Measurements from ENCODE around the gene CBFA2T2.
"Not testable (repeated sequence)": the region's sequence is repeated elsewhere in the genome, so short reads cannot be mapped to it uniquely, and the experiment has no call there.

CBFA2T2 gene

DNA sequence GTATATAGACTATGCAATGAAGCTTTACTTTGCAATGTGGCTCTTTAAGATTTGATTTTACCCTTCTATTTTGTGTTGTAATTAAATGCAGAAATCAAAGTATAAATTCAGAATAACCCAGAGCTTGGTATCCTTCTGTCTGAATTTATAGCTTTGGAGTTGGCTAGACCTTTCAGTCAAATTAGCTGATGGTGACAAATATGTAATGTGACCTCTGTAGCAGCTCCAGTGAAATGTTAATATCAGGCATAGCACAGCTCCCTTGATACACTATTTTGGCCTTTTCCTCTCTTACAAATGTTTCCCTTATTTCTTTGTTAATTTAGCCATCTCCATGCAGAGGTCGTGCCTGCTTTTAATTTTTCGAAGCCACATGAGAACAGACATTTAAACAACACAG lies 11.1 kb downstream of the CBFA2T2 start:
- H3K4me3 ChIP-seq (ENCODE audit: low read length) = no peak overlapping the region
- no peaks in the 10 kb centered on the region for H3K27me3 ChIP-seq (ENCODE audit: insufficient read depth, low read length)
- peaks cover 9% of the 10 kb centered on the region for H3K36me3 ChIP-seq (ENCODE audit: insufficient read depth, low read length)
- H3K4me1 ChIP-seq (ENCODE audit: insufficient read depth, low read length) = no peaks in the 10 kb centered on the region
- H2AFZ ChIP-seq (ENCODE audit: low read depth, low read length) = no peak overlapping the region
- no peaks in the 10 kb centered on the region for H3K9me3 ChIP-seq (ENCODE audit: low read length)

DNA sequence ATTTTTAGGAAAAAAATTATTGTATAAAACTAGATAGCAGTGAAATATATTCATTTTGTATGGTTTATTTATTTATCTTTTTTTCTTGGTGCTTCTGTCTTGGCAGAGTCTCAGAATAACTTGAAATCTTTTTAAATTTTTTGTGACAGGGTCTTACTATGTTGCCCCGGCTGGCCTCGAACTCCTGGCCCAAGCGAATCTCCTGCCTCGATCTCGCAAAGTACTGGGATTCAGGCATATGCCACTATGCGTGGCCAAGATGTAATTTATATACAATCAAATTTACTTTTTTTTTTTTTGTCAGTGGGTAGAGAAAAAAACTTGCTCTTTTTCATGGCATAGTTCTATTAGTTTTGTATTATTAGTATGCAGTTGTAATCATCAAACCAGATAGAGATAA lies 13.7 kb downstream of the CBFA2T2 start:
- H3K36me3 ChIP-seq (ENCODE audit: insufficient read depth, low read length) = peaks cover 5% of the 10 kb centered on the region
- H3K9me3 ChIP-seq (ENCODE audit: low read length) = no peaks in the 10 kb centered on the region
- no peaks in the 10 kb centered on the region for H3K4me1 ChIP-seq (ENCODE audit: insufficient read depth, low read length)
- H3K4me3 ChIP-seq (ENCODE audit: low read length) = no peak overlapping the region
- no peaks in the 10 kb centered on the region for H3K27me3 ChIP-seq (ENCODE audit: insufficient read depth, low read length)
- no peak overlapping the region for H2AFZ ChIP-seq (ENCODE audit: low read depth, low read length)

DNA sequence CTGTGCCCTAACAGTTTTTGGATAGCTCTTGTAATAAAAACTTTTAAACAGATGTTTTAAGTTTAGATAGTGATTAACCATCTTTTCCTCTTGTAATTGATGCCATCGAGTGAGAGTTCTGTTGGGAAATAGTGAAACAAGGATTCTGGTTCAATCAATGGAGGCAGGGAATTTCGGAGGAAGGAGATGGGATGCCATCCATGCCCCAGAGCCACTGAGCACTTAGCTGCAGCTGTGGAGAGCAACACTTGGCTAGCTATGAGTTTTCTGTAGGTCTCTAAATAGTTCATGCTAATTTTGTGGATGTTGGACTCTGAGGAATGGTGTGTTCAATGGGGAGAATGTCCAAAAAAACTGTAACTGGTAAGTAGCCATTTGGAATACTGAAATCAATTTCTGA lies 16.7 kb downstream of the CBFA2T2 start:
- Histone ChIP-seq H3K4me3 (ENCODE audit: low read length) (no peak overlapping the region), H3K4me1 (ENCODE audit: insufficient read depth, low read length) (no peaks in the 10 kb centered on the region), H3K9me3 (ENCODE audit: low read length) (no peaks in the 10 kb centered on the region), H3K36me3 (ENCODE audit: insufficient read depth, low read length) (peaks cover 5% of the 10 kb centered on the region), H2AFZ (ENCODE audit: low read depth, low read length) (no peak overlapping the region), H3K27me3 (ENCODE audit: insufficient read depth, low read length) (no peaks in the 10 kb centered on the region)

DNA sequence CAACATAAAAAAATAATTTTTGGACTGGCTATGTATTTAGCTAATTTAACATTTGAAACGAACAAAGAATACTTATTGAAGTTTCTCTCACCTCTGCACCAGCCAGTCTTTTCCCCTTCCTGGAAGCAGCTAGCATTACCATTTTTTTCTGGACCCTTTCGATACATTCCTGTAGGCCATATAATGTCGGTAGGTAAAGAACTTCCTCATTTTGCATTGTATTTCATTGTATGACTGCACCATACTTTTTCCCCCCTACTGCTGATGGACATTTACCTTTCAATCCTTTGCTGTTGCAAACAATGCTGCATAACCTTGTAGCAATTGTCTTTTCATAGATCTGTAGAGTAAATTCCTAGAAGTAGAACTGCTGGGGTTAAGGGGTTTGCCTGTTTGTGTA lies 17.6 kb downstream of the CBFA2T2 start:
- no peaks in the 10 kb centered on the region for H3K9me3 ChIP-seq (ENCODE audit: low read length)

DNA sequence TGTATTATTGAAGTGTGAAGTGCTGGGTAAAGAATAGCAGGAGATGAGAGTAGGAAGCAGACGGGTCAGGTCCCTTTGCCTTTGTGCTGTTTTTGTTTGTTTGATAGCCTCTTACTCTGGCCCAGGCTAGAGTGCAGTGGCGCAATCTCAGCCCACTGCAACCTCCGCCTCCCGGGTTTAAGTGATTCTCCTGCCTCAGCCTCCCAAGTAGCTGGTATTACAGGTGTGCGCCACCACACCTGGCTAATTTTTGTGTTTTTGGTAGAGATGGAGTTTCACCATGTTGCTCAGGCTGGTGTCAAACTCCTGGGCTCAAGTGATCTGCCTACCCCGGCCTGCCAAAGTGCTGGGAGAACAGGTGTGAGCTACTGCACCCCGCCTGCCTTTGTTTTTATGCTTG lies 18.1 kb downstream of the CBFA2T2 start:
- not testable (repeated sequence) for H3K9me3 ChIP-seq (ENCODE audit: low read length)

More for the DNA sequence above, 17.6 kb downstream of the CBFA2T2 start:
- H2AFZ ChIP-seq (ENCODE audit: low read depth, low read length) = no peak overlapping the region
- H3K36me3 ChIP-seq (ENCODE audit: insufficient read depth, low read length) = peaks cover 5% of the 10 kb centered on the region
- no peaks in the 10 kb centered on the region for H3K4me1 ChIP-seq (ENCODE audit: insufficient read depth, low read length)
- H3K27me3 ChIP-seq (ENCODE audit: insufficient read depth, low read length) = no peaks in the 10 kb centered on the region
- H3K4me3 ChIP-seq (ENCODE audit: low read length) = no peak overlapping the region

DNA sequence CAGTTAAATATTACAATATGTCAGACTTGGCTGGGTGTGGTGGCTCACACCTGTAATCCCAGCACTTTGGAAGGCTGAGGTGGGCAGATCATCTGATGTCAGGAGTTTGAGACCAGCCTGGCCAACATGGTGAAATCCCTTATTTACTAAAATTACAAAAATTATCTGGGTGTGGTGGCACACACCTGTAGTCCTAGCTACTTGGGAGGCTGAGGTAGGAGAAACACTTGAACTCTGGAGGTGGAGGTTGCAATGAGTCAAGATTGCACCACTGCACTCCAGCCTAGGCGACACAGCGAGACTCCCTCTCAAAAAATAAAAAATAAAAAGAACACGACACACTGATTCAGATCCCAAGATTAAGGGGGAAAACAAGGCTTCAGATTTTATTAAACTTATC lies 19.2 kb downstream of the CBFA2T2 start:
- not testable (repeated sequence) for H2AFZ ChIP-seq (ENCODE audit: low read depth, low read length); H3K36me3 ChIP-seq (ENCODE audit: insufficient read depth, low read length); H3K9me3 ChIP-seq (ENCODE audit: low read length); H3K4me3 ChIP-seq (ENCODE audit: low read length); H3K4me1 ChIP-seq (ENCODE audit: insufficient read depth, low read length); H3K27me3 ChIP-seq (ENCODE audit: insufficient read depth, low read length)

More for the DNA sequence above, 18.1 kb downstream of the CBFA2T2 start:
- H3K4me1 ChIP-seq (ENCODE audit: insufficient read depth, low read length); H3K4me3 ChIP-seq (ENCODE audit: low read length); H3K36me3 ChIP-seq (ENCODE audit: insufficient read depth, low read length); H3K27me3 ChIP-seq (ENCODE audit: insufficient read depth, low read length); H2AFZ ChIP-seq (ENCODE audit: low read depth, low read length): not testable (repeated sequence)

DNA sequence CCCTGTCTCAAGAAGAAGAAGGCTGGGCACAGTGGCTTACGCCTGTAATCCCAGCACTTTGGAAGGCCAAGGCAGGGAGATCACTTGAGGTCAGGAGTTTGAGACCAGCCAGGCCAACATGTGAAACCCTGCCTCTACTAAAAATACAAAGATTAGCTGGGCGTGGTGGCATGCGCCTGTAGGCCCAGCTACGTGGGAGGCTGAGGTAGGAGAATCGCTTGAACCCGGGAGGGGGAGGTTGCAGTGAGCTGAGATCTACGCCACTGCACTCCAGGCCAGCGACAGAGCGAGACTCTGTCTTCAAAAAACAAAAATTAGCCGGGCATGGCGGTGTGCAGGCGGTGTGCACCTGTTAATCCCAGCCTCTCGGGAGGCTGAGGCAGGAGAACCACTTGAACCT lies 22.0 kb downstream of the CBFA2T2 start:
- H3K4me3 ChIP-seq (ENCODE audit: low read length); H3K27me3 ChIP-seq (ENCODE audit: insufficient read depth, low read length); H2AFZ ChIP-seq (ENCODE audit: low read depth, low read length); H3K9me3 ChIP-seq (ENCODE audit: low read length); H3K4me1 ChIP-seq (ENCODE audit: insufficient read depth, low read length); H3K36me3 ChIP-seq (ENCODE audit: insufficient read depth, low read length): not testable (repeated sequence)

DNA sequence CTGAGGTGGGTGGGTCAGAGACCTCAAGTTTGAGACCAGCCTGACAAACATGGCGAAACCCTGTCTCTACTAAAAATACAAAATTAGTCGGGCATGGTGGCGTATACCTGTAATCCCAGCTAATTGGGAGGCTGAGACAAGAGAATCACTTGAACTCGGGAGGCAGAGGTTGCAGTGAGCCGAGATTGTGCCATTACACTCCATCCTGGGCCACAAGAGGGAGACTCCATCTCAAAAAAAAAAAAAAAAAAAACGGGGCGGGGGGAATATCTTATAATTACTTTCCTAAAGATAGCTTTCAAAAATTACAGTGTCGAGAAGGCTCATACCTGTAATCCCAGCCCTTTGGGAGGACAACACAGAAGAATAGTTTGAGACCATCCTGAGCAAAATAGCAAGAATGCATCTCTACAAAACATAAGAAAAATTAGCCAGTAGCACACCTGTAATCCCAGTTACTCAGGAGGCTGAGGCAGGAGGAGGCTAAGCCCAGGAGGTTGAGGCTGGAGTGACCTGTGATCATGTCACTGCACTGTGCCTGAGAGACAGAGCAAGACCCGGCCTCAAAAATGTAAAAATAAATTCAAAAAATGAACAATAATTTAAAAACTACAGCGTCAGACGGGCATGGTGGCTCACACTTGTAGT lies 25.8 kb downstream of the CBFA2T2 start:
- peaks cover 2% of the 10 kb centered on the region for H3K9me3 ChIP-seq (ENCODE audit: low read length)
- no peaks in the 10 kb centered on the region for H3K36me3 ChIP-seq (ENCODE audit: insufficient read depth, low read length)
- H3K27me3 ChIP-seq (ENCODE audit: insufficient read depth, low read length) = no peaks in the 10 kb centered on the region
- no peak overlapping the region for H3K4me3 ChIP-seq (ENCODE audit: low read length)
- no peak overlapping the region for H2AFZ ChIP-seq (ENCODE audit: low read depth, low read length)
- no peaks in the 10 kb centered on the region for H3K4me1 ChIP-seq (ENCODE audit: insufficient read depth, low read length)

DNA sequence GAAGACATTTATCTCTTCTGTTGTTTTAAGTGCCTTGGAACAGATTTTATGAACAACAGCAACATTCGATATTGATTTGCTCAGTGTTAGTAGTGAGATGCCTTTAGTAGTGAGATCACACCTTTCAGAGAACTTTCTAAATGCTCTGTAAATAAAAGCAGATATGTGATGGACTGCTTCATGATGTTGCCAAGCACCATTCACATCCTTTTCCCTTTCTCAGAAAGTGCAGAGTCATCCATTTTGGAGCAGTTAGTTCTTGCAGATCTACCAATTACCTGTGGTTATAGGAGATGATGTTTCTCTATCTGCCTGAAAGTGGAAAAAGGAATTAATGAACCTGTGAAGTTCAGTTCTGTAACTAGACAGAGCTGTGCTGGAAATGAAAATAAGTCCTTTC lies 27.0 kb downstream of the CBFA2T2 start:
- no peaks in the 10 kb centered on the region for H3K36me3 ChIP-seq (ENCODE audit: insufficient read depth, low read length)
- no peak overlapping the region for H2AFZ ChIP-seq (ENCODE audit: low read depth, low read length)
- peaks cover 2% of the 10 kb centered on the region for H3K9me3 ChIP-seq (ENCODE audit: low read length)
- H3K4me3 ChIP-seq (ENCODE audit: low read length) = no peak overlapping the region
- H3K4me1 ChIP-seq (ENCODE audit: insufficient read depth, low read length) = no peaks in the 10 kb centered on the region
- no peaks in the 10 kb centered on the region for H3K27me3 ChIP-seq (ENCODE audit: insufficient read depth, low read length)

DNA sequence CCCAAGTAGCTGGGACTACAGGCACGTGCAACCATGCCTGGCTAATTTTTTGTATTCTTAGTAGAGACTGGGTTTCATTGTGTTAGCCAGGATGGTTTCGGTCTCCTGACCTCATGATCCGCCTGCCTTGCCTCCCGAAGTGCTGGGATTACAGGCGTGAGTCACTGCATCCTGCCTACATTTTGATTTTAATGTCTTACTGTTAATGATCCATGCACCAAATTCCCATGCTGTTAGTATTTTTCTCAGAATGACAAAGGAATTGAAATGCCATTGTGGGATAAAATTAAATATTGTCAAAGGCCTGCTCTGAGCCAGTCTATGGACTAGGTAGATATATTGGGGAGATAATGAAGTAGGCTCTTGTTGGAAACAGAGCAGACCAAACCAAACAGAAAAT lies 28.2 kb downstream of the CBFA2T2 start:
- Histone ChIP-seq H3K36me3 (ENCODE audit: insufficient read depth, low read length) (no peaks in the 10 kb centered on the region), H3K9me3 (ENCODE audit: low read length) (peaks cover 2% of the 10 kb centered on the region), H3K27me3 (ENCODE audit: insufficient read depth, low read length) (no peaks in the 10 kb centered on the region), H3K4me1 (ENCODE audit: insufficient read depth, low read length) (no peaks in the 10 kb centered on the region), H2AFZ (ENCODE audit: low read depth, low read length) (no peak overlapping the region), H3K4me3 (ENCODE audit: low read length) (no peak overlapping the region)

DNA sequence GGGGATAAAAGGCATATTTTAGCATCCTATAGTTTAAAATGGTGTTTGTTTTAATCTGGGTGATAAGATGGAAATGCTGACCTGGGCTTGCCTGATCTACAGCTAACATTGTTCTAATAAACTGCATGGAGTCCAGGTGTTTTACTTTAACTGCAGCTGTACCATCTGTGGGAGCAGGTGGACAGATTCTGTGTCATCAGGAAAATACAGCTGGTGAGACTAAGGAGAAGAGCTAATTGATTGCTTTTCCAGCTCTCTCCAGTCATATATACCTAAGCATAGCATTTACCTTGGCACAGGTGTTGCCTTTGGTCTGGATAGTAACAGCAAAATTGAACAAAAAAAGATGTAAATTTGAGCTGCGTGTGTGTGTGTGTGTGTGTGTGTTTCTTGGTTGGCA lies 31.6 kb downstream of the CBFA2T2 start:
- H3K36me3 ChIP-seq (ENCODE audit: insufficient read depth, low read length) = no peaks in the 10 kb centered on the region
- H3K4me3 ChIP-seq (ENCODE audit: low read length) = no peak overlapping the region
- H3K4me1 ChIP-seq (ENCODE audit: insufficient read depth, low read length) = no peaks in the 10 kb centered on the region
- no peaks in the 10 kb centered on the region for H3K27me3 ChIP-seq (ENCODE audit: insufficient read depth, low read length)
- H2AFZ ChIP-seq (ENCODE audit: low read depth, low read length) = no peak overlapping the region
- H3K9me3 ChIP-seq (ENCODE audit: low read length) = peaks cover 4% of the 10 kb centered on the region

DNA sequence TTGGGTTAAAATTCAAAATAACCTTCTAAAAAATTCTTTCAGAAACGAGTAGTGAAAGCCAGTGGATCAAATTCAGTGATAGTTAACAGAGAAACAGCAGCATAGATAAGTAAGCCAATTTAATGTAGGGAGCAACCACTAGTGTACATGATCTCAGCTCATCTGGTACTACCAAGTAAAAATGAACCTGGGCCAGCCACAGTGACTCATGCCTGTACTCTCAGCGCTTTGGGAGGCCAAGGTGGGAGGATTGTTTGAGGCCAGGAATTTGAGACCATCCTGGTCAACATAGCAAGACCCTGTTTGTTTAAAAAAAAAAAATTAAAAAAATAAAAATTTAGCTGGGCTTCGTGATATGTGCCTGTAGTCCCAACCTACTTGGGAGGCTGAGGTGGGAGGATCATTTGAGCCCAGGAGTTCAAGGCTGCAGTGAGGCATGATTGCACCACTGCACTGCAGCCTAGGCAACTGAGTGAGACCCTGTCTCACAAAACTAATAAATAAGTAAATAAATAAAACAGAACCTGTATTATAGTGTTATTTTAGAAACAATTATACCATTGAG lies 32.4 kb downstream of the CBFA2T2 start:
- no peak overlapping the region for H2AFZ ChIP-seq (ENCODE audit: low read depth, low read length)
- no peak overlapping the region for H3K4me3 ChIP-seq (ENCODE audit: low read length)
- no peaks in the 10 kb centered on the region for H3K36me3 ChIP-seq (ENCODE audit: insufficient read depth, low read length)

DNA sequence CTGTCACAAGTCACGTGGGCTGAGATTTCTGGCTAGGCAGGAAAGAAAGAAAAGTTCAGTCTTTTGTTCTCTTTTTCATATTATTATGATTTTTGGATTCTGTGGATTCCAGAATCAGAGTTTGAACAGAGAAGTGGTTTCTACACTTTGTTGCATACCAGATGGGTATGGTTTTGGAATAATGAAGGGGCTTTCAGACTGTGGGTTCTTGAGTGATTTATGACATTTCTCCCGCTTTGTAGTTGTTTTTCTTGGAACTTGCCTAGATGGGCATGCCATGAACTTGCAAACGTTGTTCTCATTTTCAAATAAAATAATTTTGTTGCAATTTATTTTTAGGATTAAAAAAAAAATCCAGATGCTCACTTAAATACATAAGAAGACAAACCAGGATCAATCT lies 34.4 kb downstream of the CBFA2T2 start:
- Histone ChIP-seq H3K4me1 (ENCODE audit: insufficient read depth, low read length) (no peaks in the 10 kb centered on the region), H3K36me3 (ENCODE audit: insufficient read depth, low read length) (no peaks in the 10 kb centered on the region), H2AFZ (ENCODE audit: low read depth, low read length) (no peak overlapping the region), H3K9me3 (ENCODE audit: low read length) (peaks cover 4% of the 10 kb centered on the region), H3K4me3 (ENCODE audit: low read length) (no peak overlapping the region), H3K27me3 (ENCODE audit: insufficient read depth, low read length) (no peaks in the 10 kb centered on the region)

More for the DNA sequence above, 32.4 kb downstream of the CBFA2T2 start:
- H3K4me1 ChIP-seq (ENCODE audit: insufficient read depth, low read length) = no peaks in the 10 kb centered on the region
- peaks cover 4% of the 10 kb centered on the region for H3K9me3 ChIP-seq (ENCODE audit: low read length)
- H3K27me3 ChIP-seq (ENCODE audit: insufficient read depth, low read length) = no peaks in the 10 kb centered on the region

DNA sequence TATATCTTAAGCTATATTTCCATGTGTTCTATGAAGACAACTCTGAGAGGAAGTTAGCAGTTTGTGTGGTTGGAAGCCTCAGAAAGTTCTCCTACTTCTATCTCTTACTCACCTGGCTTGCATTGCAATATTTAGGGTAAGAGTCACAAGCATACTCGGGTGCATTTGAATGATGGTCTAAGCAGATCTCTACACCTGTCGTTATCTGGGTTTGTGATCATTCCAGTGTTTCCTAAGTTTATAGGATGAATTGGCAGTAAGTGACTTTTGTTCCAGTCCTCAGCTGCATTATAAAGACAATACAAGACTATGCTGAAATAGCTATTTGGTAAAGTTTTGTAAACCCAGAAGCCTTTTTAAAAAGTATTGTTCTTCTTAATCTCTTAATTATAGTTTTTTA lies 36.9 kb downstream of the CBFA2T2 start:
- no peak overlapping the region for H2AFZ ChIP-seq (ENCODE audit: low read depth, low read length)
- no peaks in the 10 kb centered on the region for H3K36me3 ChIP-seq (ENCODE audit: insufficient read depth, low read length)
- peaks cover 3% of the 10 kb centered on the region for H3K9me3 ChIP-seq (ENCODE audit: low read length)
- peaks cover 9% of the 10 kb centered on the region for H3K4me1 ChIP-seq (ENCODE audit: insufficient read depth, low read length)
- H3K27me3 ChIP-seq (ENCODE audit: insufficient read depth, low read length) = no peaks in the 10 kb centered on the region
- no peak overlapping the region for H3K4me3 ChIP-seq (ENCODE audit: low read length)
